ENCODE results near the gene LLGL2. TPM values are rescaled to one million over a fixed set of nuclear protein-coding genes. Genes with fewer than 3 reads are reported as not detected.
A peak's percentile ranks its signal among the peaks of the same experiment; 100 is the strongest.

Gene LLGL2
- total RNA-seq, 5 donors from 2014 or later (not counting 1 experiment from before 2014, with no cell fraction given), result 31.2 to 75.7 (median 53.4) TPM

- no peaks in the 10 kb centered on the region for H3K27me3 Mint-ChIP-seq
- H3K4me3 Mint-ChIP-seq, result no peak overlapping the region
- ATAC-seq (replicated peaks in 1 of 4), result peak; percentile 66 to 72 (median 70)
- Histone ChIP-seq H3K27me3 (replicated peaks in 1 of 2; ENCODE audit: control insufficient read depth in 2 of 2, extremely low read depth in 1 of 2, insufficient read depth in 2 of 2, low read length in 1 of 2) (no peaks in the 10 kb centered on the region), H3K36me3 (ENCODE audit: control insufficient read depth in 2 of 2, extremely low read depth in 1 of 2, insufficient read depth in 1 of 2, low read length in 1 of 2) (peaks cover 0 to 4% of the 10 kb centered on the region in 2 donors), H3K27ac (ENCODE audit: low read length) (no peak overlapping the region), H3K4me3 (ENCODE audit: control insufficient read depth in 1 of 2, extremely low read depth in 1 of 2, low read length in 1 of 2) (no peak overlapping the region), H3K9me3 (no peaks in the 10 kb centered on the region), H3K4me1 (ENCODE audit: control insufficient read depth in 1 of 2, extremely low read depth in 1 of 2, insufficient read depth in 2 of 2, low read length in 2 of 2) (peaks cover 0 to 5% of the 10 kb centered on the region in 2 experiments)
- 67% methylated on average over 24 of the region's 28 CpGs for WGBS (ENCODE audit: insufficient coverage)
- H3K36me3 Mint-ChIP-seq, result no peaks in the 10 kb centered on the region
- ChIA-PET CTCF (interaction anchor here (0.5 to 1.0 kb wide), 3 partner anchors 82 to 272 kb away, joined by 3 to 4 read pairs (median 3); no protein-coding TSS in a partner anchor), POLR2A (no interaction called here)
- peaks cover 0 to 6% (median 0%) of the 10 kb centered on the region in 3 donors for H3K4me1 Mint-ChIP-seq
- no peaks in the 10 kb centered on the region for H3K9me3 Mint-ChIP-seq
- no peak overlapping the region for H3K27ac Mint-ChIP-seq
- peak in 29 of 35 experiments; percentile 21 to 67 (median 53) for DNase-seq
Observed at GRCh38 chr17:75601057-75601987, 75.8 kb downstream of the LLGL2 start.

GRCh38 chr17:75602644-75603043, 77.1 kb downstream of the LLGL2 start:
- no peaks in the 10 kb centered on the region for H3K27me3 ChIP-seq (replicated peaks in 1 of 2; ENCODE audit: control insufficient read depth in 2 of 2, extremely low read depth in 1 of 2, insufficient read depth in 2 of 2, low read length in 1 of 2)
- POLR2A ChIA-PET, result no interaction called here
- WGBS (ENCODE audit: insufficient coverage), result 80% methylated on average over 9 of the region's 12 CpGs
- no peaks in the 10 kb centered on the region for H3K36me3 Mint-ChIP-seq
- ATAC-seq (replicated peaks in 1 of 4) (no peak), DNase-seq (no peak)
- H3K9me3 Mint-ChIP-seq, result no peaks in the 10 kb centered on the region
- peaks cover 0 to 6% (median 0%) of the 10 kb centered on the region in 3 donors for H3K4me1 Mint-ChIP-seq
- H3K27me3 Mint-ChIP-seq, result no peaks in the 10 kb centered on the region
- H3K36me3 ChIP-seq (ENCODE audit: control insufficient read depth in 2 of 2, extremely low read depth in 1 of 2, insufficient read depth in 1 of 2, low read length in 1 of 2), result peaks cover 0 to 4% of the 10 kb centered on the region in 2 donors
- peaks cover 0 to 5% of the 10 kb centered on the region in 2 experiments for H3K4me1 ChIP-seq (ENCODE audit: control insufficient read depth in 1 of 2, extremely low read depth in 1 of 2, insufficient read depth in 2 of 2, low read length in 2 of 2)
- no peaks in the 10 kb centered on the region for H3K9me3 ChIP-seq
- H3K27ac Mint-ChIP-seq, result no peak overlapping the region
- CTCF ChIA-PET, result no interaction called here
- no peak overlapping the region for H3K27ac ChIP-seq (ENCODE audit: low read length)
- H3K4me3 Mint-ChIP-seq, result no peak overlapping the region
- no peak overlapping the region for H3K4me3 ChIP-seq (ENCODE audit: control insufficient read depth in 1 of 2, extremely low read depth in 1 of 2, low read length in 1 of 2)

DNA sequence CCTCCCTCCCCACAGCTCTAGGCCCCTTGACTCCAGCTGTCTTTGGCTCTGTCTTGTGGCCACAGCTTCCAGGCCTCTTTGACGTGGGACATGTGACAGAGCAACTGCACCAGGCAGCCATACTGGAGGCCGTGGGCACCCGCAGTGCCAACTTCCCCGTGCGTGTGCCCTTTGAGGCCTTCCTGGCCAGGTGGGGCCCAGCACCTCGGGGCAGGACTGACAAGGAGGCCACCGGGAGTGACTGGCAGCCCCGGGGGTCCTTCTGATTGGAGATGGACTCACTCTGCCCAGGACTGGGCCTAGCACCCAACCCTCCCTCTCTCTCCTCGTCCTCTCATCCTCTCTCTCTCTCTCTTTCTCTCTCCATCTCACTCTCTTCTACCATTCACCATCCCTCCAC, 77.6 kb downstream of the LLGL2 start:
- H3K4me1 ChIP-seq (ENCODE audit: control insufficient read depth in 1 of 2, extremely low read depth in 1 of 2, insufficient read depth in 2 of 2, low read length in 2 of 2), result peaks cover 0 to 5% of the 10 kb centered on the region in 2 experiments
- 79% methylated on average over 8 of the region's 9 CpGs for WGBS (ENCODE audit: insufficient coverage)
- peaks cover 0 to 6% (median 0%) of the 10 kb centered on the region in 3 donors for H3K4me1 Mint-ChIP-seq
- no peaks in the 10 kb centered on the region for H3K9me3 Mint-ChIP-seq
- no peak overlapping the region for H3K27ac ChIP-seq (ENCODE audit: low read length)
- POLR2A ChIA-PET, result no interaction called here
- H3K4me3 Mint-ChIP-seq, result no peak overlapping the region
- no peaks in the 10 kb centered on the region for H3K9me3 ChIP-seq
- no peak overlapping the region for H3K27ac Mint-ChIP-seq
- DNase-seq (no peak), ATAC-seq (replicated peaks in 1 of 4) (no peak)
- H3K36me3 ChIP-seq (ENCODE audit: control insufficient read depth in 2 of 2, extremely low read depth in 1 of 2, insufficient read depth in 1 of 2, low read length in 1 of 2), result peaks cover 0 to 4% of the 10 kb centered on the region in 2 donors
- no peaks in the 10 kb centered on the region for H3K27me3 Mint-ChIP-seq
- H3K27me3 ChIP-seq (replicated peaks in 1 of 2; ENCODE audit: control insufficient read depth in 2 of 2, extremely low read depth in 1 of 2, insufficient read depth in 2 of 2, low read length in 1 of 2), result no peaks in the 10 kb centered on the region
- CTCF ChIA-PET, result no interaction called here
- H3K36me3 Mint-ChIP-seq, result no peaks in the 10 kb centered on the region
- H3K4me3 ChIP-seq (ENCODE audit: control insufficient read depth in 1 of 2, extremely low read depth in 1 of 2, low read length in 1 of 2), result no peak overlapping the region

DNA sequence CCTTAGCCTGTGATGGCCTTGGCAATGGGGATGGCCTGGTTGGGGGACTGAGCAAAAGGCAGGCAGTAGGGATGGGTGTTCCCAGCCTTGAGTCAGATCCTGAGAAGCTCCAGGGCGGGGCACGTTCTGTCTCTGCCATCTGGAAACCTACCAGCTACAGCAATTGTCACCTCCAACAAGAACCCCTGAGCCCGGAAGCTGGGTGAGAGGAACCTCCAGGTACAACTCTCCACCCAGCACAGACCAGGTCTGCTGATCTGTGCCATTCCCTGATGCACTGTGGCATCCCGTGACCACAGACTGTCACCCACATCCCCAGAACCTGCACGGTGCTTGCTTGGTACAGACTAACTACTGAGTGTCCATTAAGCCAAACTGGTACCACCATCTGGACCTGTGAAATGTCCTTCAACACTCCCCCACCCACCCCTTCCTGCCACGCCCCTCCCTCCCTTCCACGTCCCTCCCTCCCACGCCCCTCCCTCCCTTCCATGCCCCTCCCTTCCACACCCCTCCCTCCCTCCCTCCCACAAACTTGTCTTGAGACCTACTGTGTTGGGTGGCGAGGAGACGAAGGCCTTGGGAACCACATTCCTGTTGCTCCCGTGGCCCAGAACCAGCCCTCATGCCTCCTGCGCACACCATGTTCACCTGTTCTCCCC, 78.7 kb downstream of the LLGL2 start:
- peaks cover 0 to 6% (median 0%) of the 10 kb centered on the region in 3 donors for H3K4me1 Mint-ChIP-seq
- H3K9me3 Mint-ChIP-seq, result no peaks in the 10 kb centered on the region
- Histone ChIP-seq H3K4me3 (ENCODE audit: control insufficient read depth in 1 of 2, extremely low read depth in 1 of 2, low read length in 1 of 2) (no peak overlapping the region), H3K4me1 (ENCODE audit: control insufficient read depth in 1 of 2, extremely low read depth in 1 of 2, insufficient read depth in 2 of 2, low read length in 2 of 2) (peaks cover 0 to 5% of the 10 kb centered on the region in 2 experiments), H3K9me3 (no peaks in the 10 kb centered on the region), H3K27ac (ENCODE audit: low read length) (no peak overlapping the region), H3K27me3 (replicated peaks in 1 of 2; ENCODE audit: control insufficient read depth in 2 of 2, extremely low read depth in 1 of 2, insufficient read depth in 2 of 2, low read length in 1 of 2) (no peaks in the 10 kb centered on the region), H3K36me3 (ENCODE audit: control insufficient read depth in 2 of 2, extremely low read depth in 1 of 2, insufficient read depth in 1 of 2, low read length in 1 of 2) (peaks cover 0 to 4% of the 10 kb centered on the region in 2 donors)
- CTCF ChIA-PET, result interaction anchor here in 1 of 2 donors (0.9 kb wide), 1 partner anchor 30 kb away, joined by 3 read pairs; no protein-coding TSS in a partner anchor
- 88% methylated on average over 6 of the region's 12 CpGs for WGBS (ENCODE audit: insufficient coverage)
- no peaks in the 10 kb centered on the region for H3K36me3 Mint-ChIP-seq
- POLR2A ChIA-PET, result no interaction called here
- no peak for ATAC-seq (replicated peaks in 1 of 4)
- no peak overlapping the region for H3K4me3 Mint-ChIP-seq
- H3K27ac Mint-ChIP-seq, result no peak overlapping the region
- DNase-seq, result no peak
- H3K27me3 Mint-ChIP-seq, result no peaks in the 10 kb centered on the region

GRCh38 chr17:75605790-75606189, 80.3 kb downstream of the LLGL2 start:
- no peaks in the 10 kb centered on the region for H3K36me3 Mint-ChIP-seq
- H3K9me3 ChIP-seq, result no peaks in the 10 kb centered on the region
- ChIA-PET CTCF (no interaction called here), POLR2A (interaction anchor here in 1 of 2 donors (0.7 kb wide), 1 partner anchor 76 kb away, joined by 3 read pairs; no protein-coding TSS in a partner anchor)
- peaks cover 0 to 6% (median 0%) of the 10 kb centered on the region in 3 donors for H3K4me1 Mint-ChIP-seq
- WGBS (ENCODE audit: insufficient coverage), result 93% methylated on average over 3 of the region's 16 CpGs
- H3K27ac Mint-ChIP-seq, result no peak overlapping the region
- no peak overlapping the region for H3K4me3 ChIP-seq (ENCODE audit: control insufficient read depth in 1 of 2, extremely low read depth in 1 of 2, low read length in 1 of 2)
- peaks cover 0 to 5% of the 10 kb centered on the region in 2 experiments for H3K4me1 ChIP-seq (ENCODE audit: control insufficient read depth in 1 of 2, extremely low read depth in 1 of 2, insufficient read depth in 2 of 2, low read length in 2 of 2)
- no peak overlapping the region for H3K27ac ChIP-seq (ENCODE audit: low read length)
- ATAC-seq (replicated peaks in 1 of 4) (no peak), DNase-seq (no peak)
- no peaks in the 10 kb centered on the region for H3K27me3 ChIP-seq (replicated peaks in 1 of 2; ENCODE audit: control insufficient read depth in 2 of 2, extremely low read depth in 1 of 2, insufficient read depth in 2 of 2, low read length in 1 of 2)
- H3K4me3 Mint-ChIP-seq, result no peak overlapping the region
- H3K9me3 Mint-ChIP-seq, result no peaks in the 10 kb centered on the region
- peaks cover 0 to 4% of the 10 kb centered on the region in 2 donors for H3K36me3 ChIP-seq (ENCODE audit: control insufficient read depth in 2 of 2, extremely low read depth in 1 of 2, insufficient read depth in 1 of 2, low read length in 1 of 2)
- no peaks in the 10 kb centered on the region for H3K27me3 Mint-ChIP-seq

DNA sequence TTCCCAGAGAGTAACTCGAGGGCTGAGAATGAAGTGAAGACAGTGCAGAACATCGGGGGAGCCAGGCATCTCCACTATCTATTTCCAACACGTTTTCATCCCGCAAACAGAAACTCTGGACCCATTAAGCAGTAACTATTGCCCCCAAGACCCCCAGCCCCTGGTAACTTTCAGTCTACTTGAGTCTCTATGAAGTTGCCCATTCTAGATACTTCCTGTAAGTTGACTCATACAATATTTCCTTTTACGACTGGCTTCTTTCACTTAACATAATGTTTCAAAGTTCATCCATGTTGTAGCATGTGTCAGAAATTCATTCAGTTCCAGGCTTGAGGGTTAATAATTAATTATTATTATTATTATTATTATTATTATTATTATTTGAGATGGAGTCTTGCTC, 81.6 kb downstream of the LLGL2 start:
- ATAC-seq (replicated peaks in 1 of 4) (no peak), DNase-seq (no peak)
- WGBS (ENCODE audit: insufficient coverage), result no CpG with 5 or more reads among the region's 5 CpGs
- ChIA-PET CTCF (no interaction called here), POLR2A (no interaction called here)
- H3K9me3 Mint-ChIP-seq, result no peaks in the 10 kb centered on the region
- no peak overlapping the region for H3K27ac ChIP-seq (ENCODE audit: low read length)
- peaks cover 0 to 6% of the 10 kb centered on the region in 2 donors for H3K36me3 ChIP-seq (ENCODE audit: control insufficient read depth in 2 of 2, extremely low read depth in 1 of 2, insufficient read depth in 1 of 2, low read length in 1 of 2)
- H3K27me3 Mint-ChIP-seq, result no peaks in the 10 kb centered on the region
- H3K4me1 Mint-ChIP-seq, result peaks cover 0 to 6% (median 0%) of the 10 kb centered on the region in 3 donors
- H3K4me3 Mint-ChIP-seq, result no peak overlapping the region
- no peaks in the 10 kb centered on the region for H3K9me3 ChIP-seq
- H3K27ac Mint-ChIP-seq, result peak overlapping the region in 1 of 2 donors; percentile 49
- peaks cover 0 to 5% of the 10 kb centered on the region in 2 experiments for H3K4me1 ChIP-seq (ENCODE audit: control insufficient read depth in 1 of 2, extremely low read depth in 1 of 2, insufficient read depth in 2 of 2, low read length in 2 of 2)
- H3K4me3 ChIP-seq (ENCODE audit: control insufficient read depth in 1 of 2, extremely low read depth in 1 of 2, low read length in 1 of 2), result no peak overlapping the region
- no peaks in the 10 kb centered on the region for H3K36me3 Mint-ChIP-seq
- H3K27me3 ChIP-seq (replicated peaks in 1 of 2; ENCODE audit: control insufficient read depth in 2 of 2, extremely low read depth in 1 of 2, insufficient read depth in 2 of 2, low read length in 1 of 2), result no peaks in the 10 kb centered on the region

Measured in T-cell (primary cell).